ENCODE measurements around the gene ADRM1. TPM values are rescaled to one million over a fixed set of nuclear protein-coding genes. Genes with fewer than 3 reads are reported as not detected.

Gene ADRM1
- total RNA-seq (ENCODE audit: low replicate concordance): 52.3 and 96.3 TPM in 2 replicates

DNA sequence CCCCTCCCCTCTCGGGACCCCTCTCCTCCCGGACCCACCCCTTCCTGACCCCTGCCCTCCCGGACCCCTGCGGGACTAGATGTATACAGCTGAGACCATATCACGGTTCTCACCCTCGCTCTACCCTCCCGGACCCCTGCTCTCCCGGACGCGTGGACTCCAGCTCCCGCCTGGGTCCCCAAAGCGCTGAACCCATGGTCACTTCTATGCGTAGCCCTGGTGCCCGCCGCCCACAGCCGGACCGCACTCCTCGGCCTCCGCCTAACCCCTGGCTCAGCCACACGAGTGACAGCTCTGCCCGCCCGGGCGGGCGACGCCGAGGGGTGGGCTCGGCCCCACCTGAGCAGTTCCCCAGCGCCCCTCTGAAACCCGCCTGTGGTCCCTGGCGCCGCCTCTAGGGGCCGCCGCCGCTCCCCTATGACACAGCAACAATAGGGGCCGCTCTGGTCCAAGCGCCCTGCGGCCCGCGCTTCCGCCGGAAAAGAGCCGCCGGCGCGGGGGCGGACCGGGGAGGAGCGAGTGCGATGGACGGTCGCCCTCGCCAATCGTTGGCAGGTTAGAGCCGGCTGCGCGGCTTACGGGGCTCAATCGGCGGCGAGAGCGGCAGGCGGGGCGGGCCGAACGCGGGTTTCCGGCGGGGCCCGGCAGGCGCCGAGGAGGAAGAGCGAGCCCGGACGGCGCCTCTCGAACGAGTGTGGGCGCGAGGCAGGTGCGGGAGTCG, at the start of gene ADRM1:
Gene ADRM1, plus strand, starts transcription at position 657 of the 721 bp plus-strand sequence. CDS start 572 bp downstream, outside the sequence.
- H3K27me3 ChIP-seq: no peaks in the 10 kb centered on the region
- H3K4me2 ChIP-seq: peak within 1 kb of the TSS; percentile 95
- Mint-ChIP-seq H3K27ac (peak within 1 kb of the TSS; percentile 92), H3K36me3 (peaks cover 9% of the 10 kb centered on the region), H3K9me3 (no peaks in the 10 kb centered on the region), H3K4me3 (peak within 1 kb of the TSS; percentile 93), H3K27me3 (ENCODE audit: insufficient read depth, low read depth) (peaks cover 2% of the 10 kb centered on the region), H3K4me1 (peaks cover 13% of the 10 kb centered on the region)
- H2AFZ ChIP-seq (replicated peaks): peak within 1 kb of the TSS; percentile 83
- peak within 1 kb of the TSS; percentile 73 for H3K9ac ChIP-seq
- peaks cover 32% of the 10 kb centered on the region for H3K79me2 ChIP-seq (ENCODE audit: low read depth)
- H3K9me3 ChIP-seq (ENCODE audit: low read depth): no peaks in the 10 kb centered on the region
- TF ChIP-seq, protein P1, sequence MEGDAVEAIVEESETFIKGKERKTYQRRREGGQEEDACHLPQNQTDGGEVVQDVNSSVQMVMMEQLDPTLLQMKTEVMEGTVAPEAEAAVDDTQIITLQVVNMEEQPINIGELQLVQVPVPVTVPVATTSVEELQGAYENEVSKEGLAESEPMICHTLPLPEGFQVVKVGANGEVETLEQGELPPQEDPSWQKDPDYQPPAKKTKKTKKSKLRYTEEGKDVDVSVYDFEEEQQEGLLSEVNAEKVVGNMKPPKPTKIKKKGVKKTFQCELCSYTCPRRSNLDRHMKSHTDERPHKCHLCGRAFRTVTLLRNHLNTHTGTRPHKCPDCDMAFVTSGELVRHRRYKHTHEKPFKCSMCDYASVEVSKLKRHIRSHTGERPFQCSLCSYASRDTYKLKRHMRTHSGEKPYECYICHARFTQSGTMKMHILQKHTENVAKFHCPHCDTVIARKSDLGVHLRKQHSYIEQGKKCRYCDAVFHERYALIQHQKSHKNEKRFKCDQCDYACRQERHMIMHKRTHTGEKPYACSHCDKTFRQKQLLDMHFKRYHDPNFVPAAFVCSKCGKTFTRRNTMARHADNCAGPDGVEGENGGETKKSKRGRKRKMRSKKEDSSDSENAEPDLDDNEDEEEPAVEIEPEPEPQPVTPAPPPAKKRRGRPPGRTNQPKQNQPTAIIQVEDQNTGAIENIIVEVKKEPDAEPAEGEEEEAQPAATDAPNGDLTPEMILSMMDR (IDR thresholded peaks at IDR 0.05): peak; percentile 90
- TF ChIP-seq EZH2 (IDR thresholded peaks at IDR 0.05): no peak
- peaks cover 25% of the 10 kb centered on the region for H3F3A ChIP-seq (ENCODE audit: low read depth)
- peak within 1 kb of the TSS; percentile 77 for H3K27ac ChIP-seq
- H4K20me1 ChIP-seq (ENCODE audit: low read depth): peaks cover 29% of the 10 kb centered on the region
- H3K4me1 ChIP-seq: peaks cover 7% of the 10 kb centered on the region
- H3K4me3 ChIP-seq: peak within 1 kb of the TSS; percentile 77
- peak; percentile 99 for DNase-seq (ENCODE audit: low spot score)
- no peaks in the 10 kb centered on the region for H3K36me3 ChIP-seq

GRCh38 chr20:62253398-62253797, 49.4 kb upstream of the ADRM1 start:
- Histone ChIP-seq H3K4me2 (no peak overlapping the region), H2AFZ (replicated peaks) (no peak overlapping the region), H3K4me1 (peaks cover 7% of the 10 kb centered on the region), H3K27ac (no peak overlapping the region), H3F3A (ENCODE audit: low read depth) (no peaks in the 10 kb centered on the region), H3K9ac (no peak overlapping the region), H3K36me3 (no peaks in the 10 kb centered on the region), H3K9me3 (ENCODE audit: low read depth) (no peaks in the 10 kb centered on the region), H3K27me3 (no peaks in the 10 kb centered on the region), H3K79me2 (ENCODE audit: low read depth) (peaks cover 56% of the 10 kb centered on the region), H4K20me1 (ENCODE audit: low read depth) (peaks cover 74% of the 10 kb centered on the region), H3K4me3 (no peak overlapping the region)
- peaks cover 6% of the 10 kb centered on the region for H3K27me3 Mint-ChIP-seq (ENCODE audit: insufficient read depth, low read depth)
- TF ChIP-seq EZH2 (IDR thresholded peaks at IDR 0.05) (no peak), EZH2phosphoT487 (IDR thresholded peaks at IDR 0.05) (no peak)
- TF ChIP-seq, protein P1 (IDR thresholded peaks at IDR 0.05): no peak
- DNase-seq (ENCODE audit: low spot score): no peak
- peak overlapping the region; percentile 17 for H3K27ac Mint-ChIP-seq
- peaks cover 15% of the 10 kb centered on the region for H3K4me1 Mint-ChIP-seq
- H3K9me3 Mint-ChIP-seq: no peaks in the 10 kb centered on the region
- H3K36me3 Mint-ChIP-seq: peaks cover 5% of the 10 kb centered on the region
- no peak overlapping the region for H3K4me3 Mint-ChIP-seq

GRCh38 chr20:62254021-62254724, 48.6 kb upstream of the ADRM1 start:
- TF ChIP-seq, protein P1 (IDR thresholded peaks at IDR 0.05): no peak
- no peak for TF ChIP-seq EZH2phosphoT487 (IDR thresholded peaks at IDR 0.05)
- TF ChIP-seq EZH2 (IDR thresholded peaks at IDR 0.05): no peak
- peaks cover 3% of the 10 kb centered on the region for H3K27me3 Mint-ChIP-seq (ENCODE audit: insufficient read depth, low read depth)
- no peak overlapping the region for H3K4me2 ChIP-seq
- H3K36me3 Mint-ChIP-seq: peaks cover 7% of the 10 kb centered on the region
- H2AFZ ChIP-seq (replicated peaks): no peak overlapping the region
- peak overlapping the region; percentile 51 for H3K27ac ChIP-seq
- H3K4me1 ChIP-seq: peaks cover 7% of the 10 kb centered on the region
- no peak overlapping the region for H3K4me3 Mint-ChIP-seq
- H4K20me1 ChIP-seq (ENCODE audit: low read depth): peaks cover 73% of the 10 kb centered on the region
- no peaks in the 10 kb centered on the region for H3F3A ChIP-seq (ENCODE audit: low read depth)
- no peaks in the 10 kb centered on the region for H3K9me3 ChIP-seq (ENCODE audit: low read depth)
- no peaks in the 10 kb centered on the region for H3K36me3 ChIP-seq
- H3K27me3 ChIP-seq: no peaks in the 10 kb centered on the region
- H3K27ac Mint-ChIP-seq: peak overlapping the region; percentile 66
- H3K9me3 Mint-ChIP-seq: no peaks in the 10 kb centered on the region
- H3K4me1 Mint-ChIP-seq: peaks cover 15% of the 10 kb centered on the region
- peaks cover 50% of the 10 kb centered on the region for H3K79me2 ChIP-seq (ENCODE audit: low read depth)
- H3K4me3 ChIP-seq: no peak overlapping the region
- peak; percentile 24 for DNase-seq (ENCODE audit: low spot score)
- H3K9ac ChIP-seq: no peak overlapping the region

Data from neural progenitor cell (in vitro differentiated cells).